ENCODE results near the gene OTX2. TPM values are rescaled to one million over a fixed set of nuclear protein-coding genes. Genes with fewer than 3 reads are reported as not detected.

Gene OTX2
- total RNA-seq, 4 donors from 2014 or later: not detected

- Histone ChIP-seq H3K27ac (no peak overlapping the region), H3K4me3 (no peak overlapping the region), H3K27me3 (peaks cover 0 to 6% of the 10 kb centered on the region in 2 donors), H3K4me1 (no peaks in the 10 kb centered on the region), H3K9me3 (no peaks in the 10 kb centered on the region), H3K36me3 (no peaks in the 10 kb centered on the region)
- WGBS, 2 donors: 24 to 32% methylated on average over 11 of the region's 11 CpGs
- TF ChIP-seq, protein P1, sequence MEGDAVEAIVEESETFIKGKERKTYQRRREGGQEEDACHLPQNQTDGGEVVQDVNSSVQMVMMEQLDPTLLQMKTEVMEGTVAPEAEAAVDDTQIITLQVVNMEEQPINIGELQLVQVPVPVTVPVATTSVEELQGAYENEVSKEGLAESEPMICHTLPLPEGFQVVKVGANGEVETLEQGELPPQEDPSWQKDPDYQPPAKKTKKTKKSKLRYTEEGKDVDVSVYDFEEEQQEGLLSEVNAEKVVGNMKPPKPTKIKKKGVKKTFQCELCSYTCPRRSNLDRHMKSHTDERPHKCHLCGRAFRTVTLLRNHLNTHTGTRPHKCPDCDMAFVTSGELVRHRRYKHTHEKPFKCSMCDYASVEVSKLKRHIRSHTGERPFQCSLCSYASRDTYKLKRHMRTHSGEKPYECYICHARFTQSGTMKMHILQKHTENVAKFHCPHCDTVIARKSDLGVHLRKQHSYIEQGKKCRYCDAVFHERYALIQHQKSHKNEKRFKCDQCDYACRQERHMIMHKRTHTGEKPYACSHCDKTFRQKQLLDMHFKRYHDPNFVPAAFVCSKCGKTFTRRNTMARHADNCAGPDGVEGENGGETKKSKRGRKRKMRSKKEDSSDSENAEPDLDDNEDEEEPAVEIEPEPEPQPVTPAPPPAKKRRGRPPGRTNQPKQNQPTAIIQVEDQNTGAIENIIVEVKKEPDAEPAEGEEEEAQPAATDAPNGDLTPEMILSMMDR (IDR thresholded peaks at IDR 0.05): no peak
- TF ChIP-seq POLR2A (IDR thresholded peaks at IDR 0.05): no peak
- no peak for TF ChIP-seq EP300 (IDR thresholded peaks at IDR 0.05)
- no peak for DNase-seq (ENCODE audit: low spot score in 2 of 2)
These were observed 37.0 kb upstream of the OTX2 start for GRCh38 chr14:56846970-56847930.

- Histone ChIP-seq H3K27me3 (peaks cover 0 to 6% of the 10 kb centered on the region in 2 donors), H3K27ac (no peak overlapping the region), H3K4me1 (no peaks in the 10 kb centered on the region), H3K4me3 (no peak overlapping the region), H3K36me3 (no peaks in the 10 kb centered on the region), H3K9me3 (no peaks in the 10 kb centered on the region)
- TF ChIP-seq POLR2A (IDR thresholded peaks at IDR 0.05) (no peak), EP300 (IDR thresholded peaks at IDR 0.05) (no peak)
- TF ChIP-seq, protein P1 (IDR thresholded peaks at IDR 0.05): no peak
- 17 to 19% methylated on average over 16 of the region's 16 CpGs for WGBS, 2 donors
- no peak for DNase-seq (ENCODE audit: low spot score in 2 of 2)
These were observed 34.2 kb upstream of the OTX2 start for GRCh38 chr14:56844406-56845002.

DNA sequence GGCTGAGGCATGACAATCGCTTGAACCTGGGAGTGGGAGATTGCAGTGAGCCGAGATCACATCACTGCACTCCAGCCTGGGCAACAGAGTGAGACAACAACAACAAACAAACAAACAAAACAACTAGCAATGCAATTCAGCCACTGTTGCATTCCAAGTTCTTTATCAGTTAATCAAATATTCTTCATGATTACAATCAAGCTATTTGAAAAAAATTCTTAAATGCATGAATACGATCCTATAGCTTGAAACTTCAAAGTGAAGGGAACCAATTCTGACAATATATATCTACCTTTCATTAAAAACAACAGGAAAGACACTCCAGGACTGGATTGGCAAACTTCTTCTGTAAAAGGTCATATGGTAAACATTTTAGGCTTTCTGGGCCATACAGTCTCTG lies 31.3 kb upstream of the OTX2 start:
- no peak overlapping the region for H3K27ac ChIP-seq
- no peaks in the 10 kb centered on the region for H3K4me1 ChIP-seq
- WGBS, 2 donors: 82% methylated on average over 3 of the region's 3 CpGs
- no peak for DNase-seq (ENCODE audit: low spot score in 2 of 2)
- TF ChIP-seq, protein P1 (IDR thresholded peaks at IDR 0.05): no peak
- TF ChIP-seq EP300 (IDR thresholded peaks at IDR 0.05): no peak
- H3K27me3 ChIP-seq: peaks cover 0 to 6% of the 10 kb centered on the region in 2 donors
- H3K4me3 ChIP-seq: no peak overlapping the region
- H3K36me3 ChIP-seq: no peaks in the 10 kb centered on the region
- H3K9me3 ChIP-seq: no peaks in the 10 kb centered on the region

DNA sequence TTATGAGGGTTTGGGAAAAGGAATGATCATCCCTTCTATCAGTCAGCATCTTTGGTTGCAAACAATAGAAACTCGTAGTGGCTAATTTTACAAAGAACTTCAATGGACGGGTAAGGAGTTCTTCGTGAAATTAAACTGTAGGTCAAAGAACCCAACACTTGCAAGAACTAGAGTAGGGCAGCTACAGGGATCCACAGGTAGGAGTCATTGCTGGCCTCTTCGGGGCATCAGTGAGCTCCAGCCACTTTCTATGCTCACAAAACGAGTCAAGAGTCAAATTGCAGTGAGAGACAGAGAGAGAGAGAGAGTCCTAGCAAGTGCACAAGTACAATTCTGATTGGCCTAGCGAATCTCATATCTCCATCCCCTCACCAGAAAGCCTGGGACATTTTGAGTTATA lies 29.9 kb upstream of the OTX2 start:
- WGBS, 2 donors: 63 to 64% methylated on average over 6 of the region's 6 CpGs
- no peaks in the 10 kb centered on the region for H3K4me1 ChIP-seq
- DNase-seq (ENCODE audit: low spot score in 2 of 2): no peak
- H3K27ac ChIP-seq: no peak overlapping the region
- H3K4me3 ChIP-seq: no peak overlapping the region
- H3K27me3 ChIP-seq: peaks cover 0 to 6% of the 10 kb centered on the region in 2 donors
- H3K36me3 ChIP-seq: no peaks in the 10 kb centered on the region
- H3K9me3 ChIP-seq: no peaks in the 10 kb centered on the region
- TF ChIP-seq, protein P1 (IDR thresholded peaks at IDR 0.05): no peak
- no peak for TF ChIP-seq POLR2A (IDR thresholded peaks at IDR 0.05)
- TF ChIP-seq EP300 (IDR thresholded peaks at IDR 0.05): no peak

- 94 to 97% methylated on average over 4 of the region's 4 CpGs for WGBS, 2 donors
- H3K36me3 ChIP-seq: no peaks in the 10 kb centered on the region
- TF ChIP-seq, protein P1 (IDR thresholded peaks at IDR 0.05): no peak
- TF ChIP-seq POLR2A (IDR thresholded peaks at IDR 0.05) (no peak), EP300 (IDR thresholded peaks at IDR 0.05) (no peak)
These were observed 18.9 kb upstream of the OTX2 start for GRCh38 chr14:56829151-56829550.

More at GRCh38 chr14:56829151-56829550, 18.9 kb upstream of the OTX2 start:
- H3K9me3 ChIP-seq: no peaks in the 10 kb centered on the region
- no peaks in the 10 kb centered on the region for H3K4me1 ChIP-seq
- DNase-seq (ENCODE audit: low spot score in 2 of 2): no peak
- H3K4me3 ChIP-seq: no peak overlapping the region
- H3K27me3 ChIP-seq: no peaks in the 10 kb centered on the region
- H3K27ac ChIP-seq: no peak overlapping the region

All from tibial nerve (tissue), 4 donors.